GM19455 (cell line): ENCODE measurements around the gene VMO1.

ENCODE experiments used
- ATAC-seq: cut with Tn5 transposase; IDR thresholded peaks from one replicate; pipeline ENCODE4 v1.9.1; 2021; ENCODE audit not compliant: unreplicated experiment

The VMO1 gene

GRCh38 chr17:4766201-4766600, 20.0 kb downstream of the VMO1 start:
- ATAC-seq = no peak

- no peak for ATAC-seq
Measured at GRCh38 chr17:4764595-4764994, 21.6 kb downstream of the VMO1 start.

- ATAC-seq = no peak
Measured at GRCh38 chr17:4759776-4760236, 26.4 kb downstream of the VMO1 start.

GRCh38 chr17:4753392-4753791, 32.8 kb downstream of the VMO1 start:
- no peak for ATAC-seq

GRCh38 chr17:4751932-4752331, 34.2 kb downstream of the VMO1 start:
- no peak for ATAC-seq

GRCh38 chr17:4750606-4751005, 35.6 kb downstream of the VMO1 start:
- ATAC-seq = no peak

- ATAC-seq = no peak
Measured at GRCh38 chr17:4748686-4749085, 37.5 kb downstream of the VMO1 start.

- no peak for ATAC-seq
Measured at GRCh38 chr17:4747847-4748246, 38.3 kb downstream of the VMO1 start.

GRCh38 chr17:4744999-4745969, 40.9 kb downstream of the VMO1 start:
- ATAC-seq = no peak

GRCh38 chr17:4743898-4744297, 42.3 kb downstream of the VMO1 start:
- ATAC-seq = no peak

- no peak for ATAC-seq
Measured at GRCh38 chr17:4743216-4743615, 42.9 kb downstream of the VMO1 start.

- ATAC-seq = no peak
Measured at GRCh38 chr17:4742629-4743028, 43.5 kb downstream of the VMO1 start.

GRCh38 chr17:4742133-4742532, 44.0 kb downstream of the VMO1 start:
- ATAC-seq = no peak

GRCh38 chr17:4741544-4741943, 44.6 kb downstream of the VMO1 start:
- ATAC-seq = no peak

GRCh38 chr17:4740584-4740983, 45.6 kb downstream of the VMO1 start:
- ATAC-seq = no peak

GRCh38 chr17:4740025-4740351, 46.2 kb downstream of the VMO1 start:
- ATAC-seq = no peak

- ATAC-seq = no peak
Measured at GRCh38 chr17:4739122-4740024, 46.8 kb downstream of the VMO1 start, which contains the start of the genes CXCL16 and ZMYND15. Gene CXCL16, minus strand, starts transcription at chr17:4739928. Its CDS starts 589 bp downstream, at chr17:4739339. Gene ZMYND15, plus strand, starts transcription at chr17:4739833. Its CDS starts 716 bp downstream, at chr17:4740549.

- ATAC-seq = no peak
Measured at GRCh38 chr17:4738136-4739121, 47.7 kb downstream of the VMO1 start.

GRCh38 chr17:4735876-4736651, 50.1 kb downstream of the VMO1 start:
- no peak for ATAC-seq
